HG03342 (cell line): ENCODE results near the gene PRDM1.

ENCODE experiments used
- ATAC-seq: cut with Tn5 transposase; IDR thresholded peaks from one replicate; pipeline ENCODE4 v1.9.1; 2021; ENCODE audit warnings: mild to moderate bottlenecking, moderate library complexity; ENCODE audit not compliant: unreplicated experiment

PRDM1 gene

DNA sequence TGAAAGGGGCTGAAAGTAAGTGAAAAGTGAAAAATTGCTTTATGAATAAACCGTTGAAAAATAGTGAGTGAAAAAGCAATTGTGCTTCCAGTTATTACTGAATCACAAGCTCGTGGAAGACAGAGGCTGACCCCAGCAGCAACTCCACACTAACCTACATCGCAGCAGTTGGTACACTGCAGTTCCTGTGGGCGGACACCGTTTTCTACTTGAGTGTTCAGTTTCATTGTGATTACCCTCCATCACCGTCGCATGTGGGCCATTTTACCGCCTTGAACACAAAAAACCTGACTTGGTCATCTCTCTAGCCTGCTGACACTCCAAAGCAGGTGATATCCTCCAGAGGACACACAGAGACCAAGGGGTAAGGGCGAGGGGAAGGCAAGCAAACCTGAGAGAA lies 28.4 kb downstream of the PRDM1 start:
- ATAC-seq = peak; percentile 82

GRCh38 chr6:106115286-106115685 lies 29.1 kb downstream of the PRDM1 start:
- no peak for ATAC-seq

- ATAC-seq = no peak
Observed at GRCh38 chr6:106116125-106116832, 30.1 kb downstream of the PRDM1 start.

DNA sequence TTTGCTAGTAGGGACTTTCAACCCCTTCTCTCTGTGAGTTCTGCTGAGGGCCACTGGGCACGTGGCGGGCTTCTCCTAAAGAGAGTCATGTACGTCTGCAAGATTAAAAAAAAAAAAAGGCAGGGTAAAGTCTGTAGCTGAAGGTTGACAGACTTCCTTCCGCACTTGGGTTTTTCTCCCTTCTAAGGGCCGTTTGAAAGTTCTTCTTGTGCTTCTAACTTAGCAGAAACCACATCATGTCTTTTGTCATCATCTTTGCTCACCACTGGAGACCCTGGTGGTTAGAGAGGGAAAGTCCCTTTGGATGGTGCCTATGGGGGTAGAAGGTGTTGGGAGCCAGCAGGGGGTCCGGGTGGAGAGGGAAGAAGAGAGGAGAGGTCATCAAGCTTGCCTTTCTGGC lies 31.4 kb downstream of the PRDM1 start:
- ATAC-seq = no peak

DNA sequence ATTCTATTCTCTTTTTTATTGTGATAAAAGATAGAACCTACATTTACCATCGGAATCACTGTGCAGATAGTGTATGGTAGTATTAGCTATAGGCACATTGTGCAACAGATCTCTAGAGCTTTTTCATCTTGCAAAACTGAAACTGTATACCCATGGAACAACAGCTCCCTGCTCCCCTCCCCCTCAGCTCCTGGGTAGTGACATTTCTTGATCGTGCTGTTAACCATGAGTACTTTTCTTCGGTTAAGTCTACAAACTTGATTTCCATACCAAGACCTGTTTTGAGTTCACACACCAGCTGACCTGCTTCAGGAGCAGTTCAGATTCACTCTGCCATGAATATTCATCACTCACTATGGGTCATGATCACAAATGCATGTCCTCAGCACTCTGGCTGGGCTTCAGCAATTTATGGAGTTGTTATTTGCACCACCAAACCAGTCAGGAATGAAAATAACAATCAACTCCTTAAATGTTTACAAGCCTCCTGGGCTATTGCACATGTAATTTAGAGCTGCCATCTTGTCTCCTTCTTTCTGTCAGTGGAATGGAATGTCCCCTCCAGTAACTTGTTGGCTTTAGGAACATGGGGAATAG lies 32.8 kb downstream of the PRDM1 start:
- no peak for ATAC-seq

DNA sequence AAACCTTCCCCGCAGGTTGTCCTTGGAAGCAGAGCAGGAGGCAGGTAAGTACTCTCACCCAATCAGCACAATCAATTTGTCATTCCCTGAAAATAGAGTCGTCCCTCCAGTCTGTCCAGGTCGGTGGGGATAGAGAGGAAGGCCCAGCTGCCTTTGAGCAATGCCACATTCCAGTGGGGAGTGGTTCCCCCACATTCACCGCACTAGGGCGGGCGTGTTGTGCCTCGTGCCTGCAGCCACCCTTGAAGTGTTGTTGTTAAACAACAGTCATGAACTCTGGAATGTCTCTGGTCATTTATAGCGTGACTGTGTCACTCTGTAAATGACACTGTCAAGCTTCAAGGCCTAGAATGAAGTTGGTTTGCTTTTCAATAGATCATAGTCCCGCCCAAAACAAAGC lies 33.4 kb downstream of the PRDM1 start:
- ATAC-seq = no peak

GRCh38 chr6:106120006-106120405 lies 33.9 kb downstream of the PRDM1 start:
- ATAC-seq = no peak

- no peak for ATAC-seq
Observed at GRCh38 chr6:106120406-106120805, 34.3 kb downstream of the PRDM1 start.

GRCh38 chr6:106122306-106122918 lies 36.3 kb downstream of the PRDM1 start:
- ATAC-seq = no peak

- ATAC-seq = no peak
Observed at GRCh38 chr6:106122938-106123656, 37.0 kb downstream of the PRDM1 start.

- ATAC-seq = no peak
Observed at GRCh38 chr6:106124015-106124414, 37.9 kb downstream of the PRDM1 start.

DNA sequence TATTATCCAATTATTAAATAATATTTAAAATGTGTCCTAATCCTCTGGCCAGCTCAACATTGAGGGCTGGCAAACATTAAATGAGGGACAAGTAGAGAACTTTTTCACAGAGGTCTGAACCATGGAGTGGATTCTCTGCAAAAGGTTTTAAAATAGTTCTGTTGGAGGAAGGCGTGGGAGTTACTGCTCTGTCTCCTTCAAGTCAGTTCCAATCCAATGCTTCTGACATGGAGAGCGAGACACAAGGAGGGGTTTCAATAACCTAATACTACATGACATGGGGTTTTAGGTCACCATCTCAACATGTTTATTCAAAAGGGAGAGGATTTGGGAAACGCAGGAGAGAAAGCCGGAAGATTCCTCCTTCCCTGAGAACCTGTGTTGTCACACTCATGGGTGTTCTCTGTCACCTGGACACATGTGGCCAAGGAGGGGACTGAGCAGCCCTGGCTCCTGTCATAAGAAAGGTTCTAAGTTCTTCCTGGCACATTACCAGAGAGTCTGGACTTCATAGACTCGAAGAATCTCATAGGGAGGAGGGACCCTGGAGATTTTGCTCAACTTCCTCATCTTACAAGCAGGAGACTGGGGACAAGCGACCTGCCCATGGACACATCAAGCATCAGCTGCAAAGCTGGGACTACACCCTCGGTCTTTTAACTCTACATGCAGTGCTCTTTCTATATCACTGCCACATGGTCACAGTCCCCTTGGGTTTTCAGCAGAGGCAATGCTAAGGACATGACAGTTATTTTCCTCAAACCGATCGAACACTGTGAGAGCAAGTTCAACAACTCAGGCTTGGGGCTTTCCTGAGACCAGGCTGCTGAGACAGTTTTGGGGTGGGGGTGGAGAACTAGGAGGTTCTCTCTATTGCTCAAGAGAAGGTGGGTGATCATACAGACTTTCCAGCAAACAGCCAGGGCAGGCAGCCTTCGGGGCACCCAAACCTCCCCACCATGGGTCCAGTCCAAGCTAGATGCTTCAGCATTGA lies 38.6 kb downstream of the PRDM1 start:
- no peak for ATAC-seq

DNA sequence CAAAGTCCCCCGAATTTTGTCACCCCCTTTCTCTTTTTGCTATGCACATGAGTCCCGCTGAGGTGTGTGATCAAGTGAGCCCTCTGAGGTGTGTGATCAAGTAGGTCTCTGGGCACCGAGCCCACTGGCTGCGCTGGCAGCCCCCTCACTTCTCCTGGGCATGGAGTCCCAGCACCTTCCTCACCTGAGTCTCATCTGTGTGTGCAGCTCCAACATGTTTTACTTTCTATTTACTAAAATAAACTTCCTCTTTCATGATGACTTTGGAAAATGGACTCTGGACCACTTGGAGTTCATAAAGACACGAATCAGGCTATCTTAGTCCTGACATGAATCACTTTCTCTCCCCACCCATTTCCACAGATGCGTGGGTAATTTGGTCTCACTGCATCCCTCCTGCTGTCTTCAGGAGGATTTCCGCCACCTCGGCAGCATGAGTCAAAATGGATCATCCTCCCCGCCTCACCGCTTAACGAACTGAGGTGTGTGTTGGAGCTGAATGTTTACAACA lies 39.8 kb downstream of the PRDM1 start:
- peak; percentile 68 for ATAC-seq

DNA sequence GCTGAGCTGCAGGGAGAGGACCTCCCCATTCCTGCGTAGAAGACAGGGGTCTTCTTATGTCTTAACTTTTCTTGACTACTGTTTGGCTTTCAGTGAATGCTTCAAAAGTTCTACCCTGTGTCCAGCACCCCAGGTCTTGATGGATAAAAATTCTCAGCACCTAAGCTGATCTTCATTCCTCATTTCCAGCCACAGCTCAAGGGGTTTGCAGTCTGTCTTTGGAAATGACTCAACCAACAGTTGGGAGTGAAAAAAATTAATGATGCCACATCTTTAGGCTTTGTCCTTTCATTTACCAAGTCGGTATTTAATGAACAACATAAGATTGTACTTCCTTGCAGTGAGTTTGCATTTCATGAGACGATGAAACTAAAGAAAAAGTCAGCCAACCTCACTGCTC lies 40.3 kb downstream of the PRDM1 start:
- ATAC-seq = no peak

GRCh38 chr6:106128981-106129781 lies 43.0 kb downstream of the PRDM1 start:
- ATAC-seq = no peak

- no peak for ATAC-seq
Observed at GRCh38 chr6:106132153-106132698, 46.1 kb downstream of the PRDM1 start.

- ATAC-seq = no peak
Observed at GRCh38 chr6:106133040-106133439, 46.9 kb downstream of the PRDM1 start.

DNA sequence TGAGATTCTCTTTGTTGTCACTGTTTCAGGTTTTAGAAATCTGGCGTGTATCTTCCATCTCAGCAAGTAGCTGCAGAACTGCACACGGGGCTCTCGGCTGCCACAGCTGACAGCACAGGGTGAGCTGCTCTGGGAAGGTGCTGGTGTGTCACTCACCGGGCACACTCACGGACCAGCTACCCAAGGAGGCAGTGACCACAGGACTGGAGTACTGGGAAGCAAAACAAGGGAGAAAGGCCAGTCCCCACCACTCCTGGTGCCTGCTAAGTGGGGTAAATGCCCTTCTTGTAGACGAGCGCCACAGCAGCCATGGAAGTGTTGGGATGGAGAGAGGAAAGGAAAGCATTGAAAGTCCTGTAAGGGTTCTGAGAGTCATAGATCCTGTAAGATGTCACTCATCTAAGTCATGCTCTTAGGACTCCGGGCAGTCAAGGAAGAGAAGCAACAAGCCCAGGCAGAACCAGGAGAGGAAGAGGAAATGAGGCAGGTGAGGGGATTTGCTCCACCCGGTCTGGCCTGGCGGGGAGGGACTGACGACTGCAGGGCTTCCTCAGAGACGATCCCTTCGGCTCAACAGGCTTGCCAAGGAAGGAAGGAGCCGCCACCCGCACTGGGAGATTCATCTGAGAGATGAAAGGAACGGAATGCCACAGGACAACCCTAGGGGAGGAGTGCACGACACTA lies 48.1 kb downstream of the PRDM1 start:
- ATAC-seq = no peak
